ENCODE data around the gene PTGES3.
"Not testable (repeated sequence)": the region's sequence is repeated elsewhere in the genome, so short reads cannot be mapped to it uniquely, and the experiment has no call there.

PTGES3 gene

GRCh38 chr12:56688129-56688845 lies at the start of gene PTGES3:
PTGES3 (minus strand) TSS chr12:56688284; CDS start chr12:56687999, 285 bp downstream.
- peak; percentile 97 for DNase-seq (ENCODE audit: low spot score)

- no peak for DNase-seq (ENCODE audit: low spot score)
These were observed 40.2 kb upstream of the PTGES3 start for GRCh38 chr12:56728139-56728861.

- DNase-seq (ENCODE audit: low spot score): not testable (repeated sequence)
These were observed 38.2 kb upstream of the PTGES3 start for GRCh38 chr12:56726196-56726675.

- no peak for DNase-seq (ENCODE audit: low spot score)
These were observed 37.6 kb upstream of the PTGES3 start for GRCh38 chr12:56725723-56726102.

- peak; percentile 97 for DNase-seq (ENCODE audit: low spot score)
These were observed 37.1 kb upstream of the PTGES3 start, which contains the start of gene NACA for GRCh38 chr12:56724972-56725722. NACA (minus strand) TSS chr12:56725299; CDS start chr12:56724521, 778 bp downstream.

- no peak for DNase-seq (ENCODE audit: low spot score)
These were observed 36.6 kb upstream of the PTGES3 start for GRCh38 chr12:56724701-56724971.

GRCh38 chr12:56723889-56724700 lies 36.0 kb upstream of the PTGES3 start:
- DNase-seq (ENCODE audit: low spot score): no peak

- DNase-seq (ENCODE audit: low spot score): no peak
These were observed 35.3 kb upstream of the PTGES3 start for GRCh38 chr12:56723352-56723751.

GRCh38 chr12:56722832-56723231 lies 34.7 kb upstream of the PTGES3 start:
- no peak for DNase-seq (ENCODE audit: low spot score)

- DNase-seq (ENCODE audit: low spot score): no peak
These were observed 33.6 kb upstream of the PTGES3 start for GRCh38 chr12:56721721-56722120.

- no peak for DNase-seq (ENCODE audit: low spot score)
These were observed 33.1 kb upstream of the PTGES3 start for GRCh38 chr12:56721216-56721615.

- no peak for DNase-seq (ENCODE audit: low spot score)
These were observed 32.7 kb upstream of the PTGES3 start for GRCh38 chr12:56720731-56721151.

- DNase-seq (ENCODE audit: low spot score): no peak
These were observed 31.0 kb upstream of the PTGES3 start for GRCh38 chr12:56719056-56719455.

GRCh38 chr12:56718636-56719035 lies 30.6 kb upstream of the PTGES3 start:
- no peak for DNase-seq (ENCODE audit: low spot score)

GRCh38 chr12:56718149-56718548 lies 30.1 kb upstream of the PTGES3 start:
- DNase-seq (ENCODE audit: low spot score): no peak

- DNase-seq (ENCODE audit: low spot score): no peak
These were observed 29.1 kb upstream of the PTGES3 start for GRCh38 chr12:56716933-56717880.

- no peak for DNase-seq (ENCODE audit: low spot score)
These were observed 28.4 kb upstream of the PTGES3 start for GRCh38 chr12:56716458-56716857.

GRCh38 chr12:56715798-56716197 lies 27.7 kb upstream of the PTGES3 start:
- DNase-seq (ENCODE audit: low spot score): no peak

- no peak for DNase-seq (ENCODE audit: low spot score)
These were observed 26.4 kb upstream of the PTGES3 start for GRCh38 chr12:56714431-56714929.

GRCh38 chr12:56713345-56713744 lies 25.3 kb upstream of the PTGES3 start:
- DNase-seq (ENCODE audit: low spot score): no peak

All from germinal center (tissue), 1 donor.